ENCODE measurements around the gene TFF3. TPM values are rescaled to one million over a fixed set of nuclear protein-coding genes. Genes with fewer than 3 reads are reported as not detected.

Gene TFF3
- total RNA-seq, 1 experiment from 2014 or later, result not detected

DNA sequence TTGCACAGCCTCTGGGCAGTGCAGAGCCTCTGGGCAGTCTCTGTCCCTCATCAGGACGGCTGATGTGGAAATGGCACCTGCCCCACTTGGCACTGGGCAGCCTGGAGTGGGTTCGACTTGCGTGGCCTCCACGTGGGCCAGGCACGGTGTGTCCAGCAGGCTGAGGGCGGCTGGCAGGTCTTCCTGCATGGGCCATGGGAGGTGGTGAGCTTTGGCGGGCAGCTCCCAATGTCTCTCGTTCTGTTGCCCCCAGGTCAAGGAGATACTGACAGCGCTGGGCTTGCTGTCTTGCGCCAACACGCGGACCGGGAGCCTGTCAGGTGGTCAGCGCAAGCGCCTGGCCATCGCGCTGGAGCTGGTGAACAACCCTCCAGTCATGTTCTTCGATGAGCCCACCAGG lies 33.2 kb downstream of the TFF3 start:
- CTCF ChIA-PET, result no interaction called here

DNA sequence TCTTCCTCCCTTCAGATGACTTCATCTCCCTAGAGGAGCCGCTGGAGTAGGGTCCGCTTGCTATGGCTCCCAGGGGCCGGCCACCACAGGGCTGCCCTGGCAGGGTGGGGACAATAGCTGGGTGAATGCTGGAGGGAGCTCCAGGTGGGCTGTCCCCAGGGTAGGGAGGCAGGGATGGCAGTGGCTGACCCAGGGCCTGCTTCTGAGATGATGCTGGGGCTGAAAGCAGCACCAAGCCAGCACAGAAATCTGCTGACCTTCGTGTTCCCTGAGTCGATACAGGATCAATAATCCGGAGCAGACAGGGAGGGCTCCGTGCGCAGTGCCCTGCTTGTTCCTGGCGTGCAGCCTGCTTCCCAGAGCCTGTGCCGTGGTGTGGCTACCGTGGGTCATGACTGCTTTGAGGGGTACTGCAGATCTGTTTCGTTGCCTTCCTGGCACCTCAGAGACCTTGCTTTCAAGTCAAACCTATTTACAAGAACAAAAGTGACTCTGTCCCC lies 34.0 kb downstream of the TFF3 start:
- no peaks in the 10 kb centered on the region for H3K4me1 ChIP-seq (replicated peaks; ENCODE audit: insufficient read depth)
- BruUV-seq (replicated peaks), result no TSS peak
- intact Hi-C loops (cut with micrococcal nuclease; ENCODE audit: unreplicated experiment), result no loop called here
- ChIA-PET CTCF (no interaction called here), POLR2A (ENCODE audit: unreplicated experiment) (no interaction called here)
- no peak overlapping the region for H3K4me3 ChIP-seq
- H3K9me3 ChIP-seq (ENCODE audit: insufficient read depth, low read depth), result no peaks in the 10 kb centered on the region
- H3F3A ChIP-seq (ENCODE audit: insufficient read depth, low read depth), result no peaks in the 10 kb centered on the region
- DNase-seq, result no peak
- no peak overlapping the region for H2AFZ ChIP-seq
- H3K27me3 ChIP-seq (ENCODE audit: insufficient read depth, low read depth), result no peaks in the 10 kb centered on the region
- no peaks in the 10 kb centered on the region for H3K9me2 ChIP-seq (ENCODE audit: insufficient read depth)
- no peaks in the 10 kb centered on the region for H3K36me3 ChIP-seq (ENCODE audit: low read depth)
- no peaks in the 10 kb centered on the region for H3K79me2 ChIP-seq (ENCODE audit: low read depth)
- H3K27ac ChIP-seq, result no peak overlapping the region
- no peak overlapping the region for H3K4me2 ChIP-seq
- H4K20me1 ChIP-seq (ENCODE audit: insufficient read depth), result no peaks in the 10 kb centered on the region
- TF ChIP-seq, protein P1, sequence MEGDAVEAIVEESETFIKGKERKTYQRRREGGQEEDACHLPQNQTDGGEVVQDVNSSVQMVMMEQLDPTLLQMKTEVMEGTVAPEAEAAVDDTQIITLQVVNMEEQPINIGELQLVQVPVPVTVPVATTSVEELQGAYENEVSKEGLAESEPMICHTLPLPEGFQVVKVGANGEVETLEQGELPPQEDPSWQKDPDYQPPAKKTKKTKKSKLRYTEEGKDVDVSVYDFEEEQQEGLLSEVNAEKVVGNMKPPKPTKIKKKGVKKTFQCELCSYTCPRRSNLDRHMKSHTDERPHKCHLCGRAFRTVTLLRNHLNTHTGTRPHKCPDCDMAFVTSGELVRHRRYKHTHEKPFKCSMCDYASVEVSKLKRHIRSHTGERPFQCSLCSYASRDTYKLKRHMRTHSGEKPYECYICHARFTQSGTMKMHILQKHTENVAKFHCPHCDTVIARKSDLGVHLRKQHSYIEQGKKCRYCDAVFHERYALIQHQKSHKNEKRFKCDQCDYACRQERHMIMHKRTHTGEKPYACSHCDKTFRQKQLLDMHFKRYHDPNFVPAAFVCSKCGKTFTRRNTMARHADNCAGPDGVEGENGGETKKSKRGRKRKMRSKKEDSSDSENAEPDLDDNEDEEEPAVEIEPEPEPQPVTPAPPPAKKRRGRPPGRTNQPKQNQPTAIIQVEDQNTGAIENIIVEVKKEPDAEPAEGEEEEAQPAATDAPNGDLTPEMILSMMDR (conservative IDR thresholded peaks at IDR 0.05), result no peak
- no peak for TF ChIP-seq EZH2 (IDR thresholded peaks at IDR 0.05; ENCODE audit: low read depth)

More for the DNA sequence above, 33.2 kb downstream of the TFF3 start:
- no peaks in the 10 kb centered on the region for H4K20me1 ChIP-seq (ENCODE audit: insufficient read depth)
- H3K27me3 ChIP-seq (ENCODE audit: insufficient read depth, low read depth), result no peaks in the 10 kb centered on the region
- H3K9me2 ChIP-seq (ENCODE audit: insufficient read depth), result no peaks in the 10 kb centered on the region
- H3K9me3 ChIP-seq (ENCODE audit: insufficient read depth, low read depth), result no peaks in the 10 kb centered on the region
- DNase-seq, result no peak
- no peaks in the 10 kb centered on the region for H3K79me2 ChIP-seq (ENCODE audit: low read depth)
- POLR2A ChIA-PET (ENCODE audit: unreplicated experiment), result no interaction called here
- H3F3A ChIP-seq (ENCODE audit: insufficient read depth, low read depth), result no peaks in the 10 kb centered on the region
- no peak overlapping the region for H3K4me3 ChIP-seq
- no peaks in the 10 kb centered on the region for H3K4me1 ChIP-seq (replicated peaks; ENCODE audit: insufficient read depth)
- H2AFZ ChIP-seq, result no peak overlapping the region
- intact Hi-C loops (cut with micrococcal nuclease; ENCODE audit: unreplicated experiment), result no loop called here
- BruUV-seq (replicated peaks), result no TSS peak
- no peak overlapping the region for H3K4me2 ChIP-seq
- no peak for TF ChIP-seq EZH2 (IDR thresholded peaks at IDR 0.05; ENCODE audit: low read depth)
- TF ChIP-seq, protein P1 (conservative IDR thresholded peaks at IDR 0.05), result no peak
- H3K27ac ChIP-seq, result no peak overlapping the region
- H3K36me3 ChIP-seq (ENCODE audit: low read depth), result no peaks in the 10 kb centered on the region

DNA sequence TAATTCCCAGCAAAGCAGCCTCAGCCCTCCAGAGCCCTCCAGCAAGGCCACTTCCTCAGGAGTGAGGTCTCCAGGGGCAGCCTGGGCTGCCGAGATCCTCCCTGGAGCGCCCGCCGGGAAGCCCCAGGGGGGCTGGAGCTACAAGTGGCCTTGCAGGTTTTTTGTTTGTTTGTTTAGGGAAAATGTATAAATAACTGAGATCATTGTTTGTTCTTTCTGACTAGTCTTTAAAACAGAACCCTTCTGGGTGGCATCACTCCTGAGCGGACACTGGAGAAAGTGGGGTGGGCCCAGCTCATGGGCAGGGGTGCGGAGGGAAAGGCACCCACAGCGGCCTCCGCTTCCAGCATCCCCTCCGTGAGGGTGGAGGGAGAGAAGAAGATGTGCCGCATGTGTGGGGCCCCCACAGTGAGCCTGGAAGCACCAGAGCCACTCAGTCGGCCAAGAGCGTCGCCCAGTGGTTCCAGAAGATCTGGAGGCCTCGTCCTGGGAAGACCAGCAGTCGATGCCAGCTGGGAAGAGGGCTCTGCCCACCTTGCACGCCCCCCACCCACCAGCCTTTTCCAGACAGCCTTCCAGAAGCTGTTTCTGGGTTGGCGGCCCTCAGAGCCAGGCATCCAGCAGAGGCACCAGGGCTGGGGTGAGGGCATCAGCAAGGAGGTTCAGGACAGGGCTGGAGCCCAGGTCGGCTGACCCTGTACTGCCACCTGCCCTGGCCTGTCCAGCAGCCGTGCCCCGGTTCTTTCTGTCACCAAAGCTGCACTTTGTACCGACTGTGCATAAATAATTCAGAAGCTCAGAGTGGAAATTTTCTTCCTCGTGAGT lies 34.6 kb downstream of the TFF3 start:
- TF ChIP-seq, protein P1 (conservative IDR thresholded peaks at IDR 0.05), result no peak
- TF ChIP-seq EZH2 (IDR thresholded peaks at IDR 0.05; ENCODE audit: low read depth), result no peak
- H3K9me2 ChIP-seq (ENCODE audit: insufficient read depth), result no peaks in the 10 kb centered on the region
- ChIA-PET POLR2A (ENCODE audit: unreplicated experiment) (no interaction called here), CTCF (no interaction called here)
- H2AFZ ChIP-seq, result no peak overlapping the region
- H3K4me1 ChIP-seq (replicated peaks; ENCODE audit: insufficient read depth), result no peaks in the 10 kb centered on the region
- no peaks in the 10 kb centered on the region for H4K20me1 ChIP-seq (ENCODE audit: insufficient read depth)
- H3K27me3 ChIP-seq (ENCODE audit: insufficient read depth, low read depth), result no peaks in the 10 kb centered on the region
- no peak overlapping the region for H3K4me2 ChIP-seq
- no TSS peak for BruUV-seq (replicated peaks)
- no peak for DNase-seq
- no peaks in the 10 kb centered on the region for H3K79me2 ChIP-seq (ENCODE audit: low read depth)
- no peaks in the 10 kb centered on the region for H3K9me3 ChIP-seq (ENCODE audit: insufficient read depth, low read depth)
- H3K27ac ChIP-seq, result no peak overlapping the region
- H3K4me3 ChIP-seq, result no peak overlapping the region
- intact Hi-C loops (cut with micrococcal nuclease; ENCODE audit: unreplicated experiment), result no loop called here
- no peaks in the 10 kb centered on the region for H3F3A ChIP-seq (ENCODE audit: insufficient read depth, low read depth)
- no peaks in the 10 kb centered on the region for H3K36me3 ChIP-seq (ENCODE audit: low read depth)
